Astrocyte of the spinal cord (primary cell): ENCODE measurements around the gene BBX.

Source experiments
- DNase-seq: peaks from one replicate; pipeline ENCODE4 v3.0.0; 2011; ENCODE audit warnings: low read depth, low spot score
- H3K4me3 ChIP-seq: 2 replicates; pipeline ENCODE4 v1.5.1; 2011; ENCODE audit warnings: low read depth, mild to moderate bottlenecking, low read length, moderate library complexity
- in situ Hi-C: cut with HindIII; loops from 2 replicates; pipeline ENCODE4 v1.10.0; 2017; ENCODE audit warnings: low sequenced_read_pairs
- TF ChIP-seq, protein P1 (sequence below): IDR thresholded peaks from 2 replicates; pipeline ENCODE4 v1.5.1; 2012; ENCODE audit warnings: low read depth, mild to moderate bottlenecking, low read length, inconsistent platforms

The BBX gene

DNA sequence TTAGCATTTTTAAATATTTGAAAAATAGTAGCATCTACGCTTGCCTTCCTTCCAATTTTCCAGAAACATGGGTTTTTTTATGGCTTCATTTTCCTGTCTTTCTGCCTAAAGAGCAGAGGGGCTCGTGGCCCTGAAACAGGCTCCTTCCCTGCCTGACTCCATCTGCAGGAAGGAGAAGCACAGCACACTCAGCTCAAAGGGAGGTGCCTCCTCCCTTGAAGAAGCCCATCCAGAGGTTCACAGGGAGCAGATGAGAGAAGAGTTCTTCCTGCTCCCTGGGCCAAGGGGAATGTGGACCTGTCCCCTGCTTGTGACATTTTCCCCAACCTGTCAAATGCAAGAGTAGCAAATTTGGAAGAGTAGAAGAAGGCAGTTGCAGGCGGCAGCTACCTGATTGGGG, 55.8 kb downstream of the BBX start:
- DNase-seq: no peak
- in situ Hi-C loops: no loop called here
- TF ChIP-seq, protein P1, sequence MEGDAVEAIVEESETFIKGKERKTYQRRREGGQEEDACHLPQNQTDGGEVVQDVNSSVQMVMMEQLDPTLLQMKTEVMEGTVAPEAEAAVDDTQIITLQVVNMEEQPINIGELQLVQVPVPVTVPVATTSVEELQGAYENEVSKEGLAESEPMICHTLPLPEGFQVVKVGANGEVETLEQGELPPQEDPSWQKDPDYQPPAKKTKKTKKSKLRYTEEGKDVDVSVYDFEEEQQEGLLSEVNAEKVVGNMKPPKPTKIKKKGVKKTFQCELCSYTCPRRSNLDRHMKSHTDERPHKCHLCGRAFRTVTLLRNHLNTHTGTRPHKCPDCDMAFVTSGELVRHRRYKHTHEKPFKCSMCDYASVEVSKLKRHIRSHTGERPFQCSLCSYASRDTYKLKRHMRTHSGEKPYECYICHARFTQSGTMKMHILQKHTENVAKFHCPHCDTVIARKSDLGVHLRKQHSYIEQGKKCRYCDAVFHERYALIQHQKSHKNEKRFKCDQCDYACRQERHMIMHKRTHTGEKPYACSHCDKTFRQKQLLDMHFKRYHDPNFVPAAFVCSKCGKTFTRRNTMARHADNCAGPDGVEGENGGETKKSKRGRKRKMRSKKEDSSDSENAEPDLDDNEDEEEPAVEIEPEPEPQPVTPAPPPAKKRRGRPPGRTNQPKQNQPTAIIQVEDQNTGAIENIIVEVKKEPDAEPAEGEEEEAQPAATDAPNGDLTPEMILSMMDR: no peak
- H3K4me3 ChIP-seq: no peak overlapping the region

DNA sequence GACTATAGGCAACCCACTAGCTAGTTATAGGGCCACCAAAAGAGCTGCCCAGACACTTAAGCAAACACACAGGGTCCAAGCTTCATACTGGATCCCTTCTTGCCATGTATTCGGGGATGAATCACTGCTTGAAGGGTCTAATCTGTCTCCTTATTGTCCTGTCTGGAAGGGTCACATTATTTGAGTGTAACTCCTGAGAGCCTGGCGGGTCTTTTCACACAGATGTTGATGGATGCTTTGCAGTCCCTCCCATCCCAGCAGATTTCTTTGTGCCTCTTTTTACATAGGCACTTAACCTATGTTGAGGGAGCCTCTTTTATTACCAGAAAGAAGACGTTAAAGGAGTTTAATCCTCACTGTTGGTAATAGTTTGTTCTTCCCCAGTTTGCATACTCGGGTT, 56.6 kb downstream of the BBX start:
- TF ChIP-seq, protein P1: no peak
- no peak overlapping the region for H3K4me3 ChIP-seq
- in situ Hi-C loops: no loop called here
- DNase-seq: no peak

DNA sequence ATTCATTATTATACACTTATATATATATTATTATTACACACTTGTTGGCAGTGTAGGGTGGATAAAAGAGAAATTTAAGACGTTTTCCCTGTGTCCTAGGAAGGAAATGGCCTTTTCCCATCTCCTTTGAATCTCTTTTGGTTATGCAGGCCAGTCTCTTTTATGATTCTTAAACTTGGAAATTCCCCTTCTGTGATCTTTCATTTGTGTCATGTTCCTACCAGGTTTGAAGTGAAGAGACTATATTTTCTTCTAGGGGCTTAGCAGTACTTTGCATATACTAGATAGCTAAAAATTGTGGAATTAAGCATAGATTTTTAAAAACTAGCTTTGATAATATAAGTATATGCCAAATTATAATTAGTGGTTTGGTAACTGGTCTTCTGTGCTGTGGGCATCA, 58.5 kb downstream of the BBX start:
- in situ Hi-C loops: no loop called here
- TF ChIP-seq, protein P1: no peak
- DNase-seq: no peak
- H3K4me3 ChIP-seq: no peak overlapping the region

DNA sequence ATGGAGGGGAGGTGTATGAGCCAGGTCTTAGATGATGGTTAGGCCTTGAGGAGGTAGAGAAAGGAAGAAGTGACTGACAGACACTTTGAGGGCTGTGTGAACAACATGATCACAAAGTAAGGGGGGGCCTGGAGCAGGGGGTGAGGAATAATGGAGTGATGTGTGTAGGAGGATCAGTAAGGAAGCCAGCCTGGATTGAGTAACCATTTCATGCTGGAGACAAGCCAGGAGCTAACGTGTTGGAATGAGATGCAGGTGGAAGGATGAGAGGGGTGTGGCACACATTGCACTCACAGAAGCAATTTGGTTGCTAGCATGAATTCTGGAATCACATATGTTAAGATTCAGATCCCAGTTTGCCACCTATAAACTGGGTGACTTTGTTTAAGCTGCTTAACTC, 65.5 kb downstream of the BBX start:
- DNase-seq: no peak
- no peak overlapping the region for H3K4me3 ChIP-seq
- TF ChIP-seq, protein P1: no peak
- in situ Hi-C loops: no loop called here

DNA sequence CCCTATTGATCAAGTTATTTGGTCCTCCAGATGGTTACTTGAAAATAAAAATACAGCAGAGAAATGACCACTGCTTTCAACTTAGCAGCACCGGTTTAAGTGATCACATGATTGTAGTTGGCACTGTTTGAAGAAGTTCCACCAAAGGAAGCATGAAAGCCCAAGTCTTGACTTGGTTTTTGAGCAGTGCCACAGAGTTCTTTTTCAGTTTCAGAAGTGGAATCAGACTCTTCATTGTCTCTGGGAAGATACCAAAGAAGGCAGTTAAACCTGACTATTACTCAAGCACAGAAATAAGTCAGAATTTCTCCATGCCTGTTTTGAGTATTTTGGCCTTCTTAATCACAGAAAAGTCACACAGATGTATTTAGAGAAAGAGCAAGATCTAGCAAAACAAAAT, 66.7 kb downstream of the BBX start:
- in situ Hi-C loops: no loop called here
- TF ChIP-seq, protein P1: no peak
- no peak for DNase-seq
- no peak overlapping the region for H3K4me3 ChIP-seq

DNA sequence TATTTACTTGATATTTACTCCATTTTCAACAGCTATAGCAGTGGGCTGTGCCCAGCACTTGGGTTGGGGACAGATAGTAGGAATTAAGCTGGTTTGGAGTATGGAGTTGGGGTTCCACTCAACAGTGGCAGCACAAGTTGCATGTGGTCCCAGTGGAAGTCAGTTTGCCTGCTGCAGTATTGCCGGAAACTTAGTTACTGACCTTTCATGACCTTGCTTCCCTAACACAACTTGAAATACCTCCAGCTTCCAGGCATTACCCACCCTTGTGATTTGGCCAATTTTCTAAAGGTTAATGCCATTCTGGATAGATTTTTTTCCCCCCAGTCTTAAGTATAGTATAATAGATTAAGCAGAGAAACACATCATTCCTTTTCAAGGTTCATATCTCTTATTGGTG, 68.0 kb downstream of the BBX start:
- H3K4me3 ChIP-seq: no peak overlapping the region
- TF ChIP-seq, protein P1: no peak
- DNase-seq: no peak
- in situ Hi-C loops: no loop called here

DNA sequence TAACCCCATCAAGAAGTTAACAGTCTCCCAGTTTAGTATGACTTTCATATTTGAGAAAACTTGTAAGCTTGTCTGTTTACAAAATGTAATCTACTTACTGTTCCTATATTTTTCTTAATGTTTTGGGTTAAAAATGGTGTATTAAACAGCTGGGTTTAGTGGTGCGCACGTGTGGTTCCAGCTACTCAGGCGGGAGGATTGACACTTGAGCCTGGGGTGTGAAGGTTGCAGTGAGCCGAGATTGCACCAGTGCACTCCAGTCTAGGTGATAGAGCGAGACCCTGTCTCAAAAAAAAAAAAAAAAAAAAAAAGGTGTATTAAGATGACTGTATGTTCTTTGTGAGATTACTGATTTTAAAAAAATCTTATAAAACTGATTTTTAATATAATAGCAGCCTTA, 69.3 kb downstream of the BBX start:
- in situ Hi-C loops: no loop called here
- DNase-seq: no peak
- no peak overlapping the region for H3K4me3 ChIP-seq
- TF ChIP-seq, protein P1: no peak
